Measurements from ENCODE around the gene DMTF1.

GRCh38 chr7:87113077-87113476 is 39.2 kb upstream of the DMTF1 start:
- TF ChIP-seq ZFP30 (CRISPR knock-in tag; IDR thresholded peaks at IDR 0.05) = no peak
- no peak for TF ChIP-seq PPARA (CRISPR knock-in tag; IDR thresholded peaks at IDR 0.05; ENCODE audit: borderline replicate concordance)
- TF ChIP-seq ZNF565 (CRISPR knock-in tag; conservative IDR thresholded peaks at IDR 0.05; ENCODE audit: low read depth) = no peak
- no peak for TF ChIP-seq ZFP3 (CRISPR knock-in tag; IDR thresholded peaks at IDR 0.05)
- TF ChIP-seq, protein P1, sequence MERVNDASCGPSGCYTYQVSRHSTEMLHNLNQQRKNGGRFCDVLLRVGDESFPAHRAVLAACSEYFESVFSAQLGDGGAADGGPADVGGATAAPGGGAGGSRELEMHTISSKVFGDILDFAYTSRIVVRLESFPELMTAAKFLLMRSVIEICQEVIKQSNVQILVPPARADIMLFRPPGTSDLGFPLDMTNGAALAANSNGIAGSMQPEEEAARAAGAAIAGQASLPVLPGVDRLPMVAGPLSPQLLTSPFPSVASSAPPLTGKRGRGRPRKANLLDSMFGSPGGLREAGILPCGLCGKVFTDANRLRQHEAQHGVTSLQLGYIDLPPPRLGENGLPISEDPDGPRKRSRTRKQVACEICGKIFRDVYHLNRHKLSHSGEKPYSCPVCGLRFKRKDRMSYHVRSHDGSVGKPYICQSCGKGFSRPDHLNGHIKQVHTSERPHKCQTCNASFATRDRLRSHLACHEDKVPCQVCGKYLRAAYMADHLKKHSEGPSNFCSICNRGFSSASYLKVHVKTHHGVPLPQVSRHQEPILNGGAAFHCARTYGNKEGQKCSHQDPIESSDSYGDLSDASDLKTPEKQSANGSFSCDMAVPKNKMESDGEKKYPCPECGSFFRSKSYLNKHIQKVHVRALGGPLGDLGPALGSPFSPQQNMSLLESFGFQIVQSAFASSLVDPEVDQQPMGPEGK (CRISPR knock-in tag; IDR thresholded peaks at IDR 0.05; ENCODE audit: borderline replicate concordance) = no peak

All from SK-N-SH treated with all-trans-retinoic acid at 6 μM for 48 hours (cell line).